IMR-90 (cell line): ENCODE measurements around the gene IQGAP2. TPM values are rescaled to one million over a fixed set of nuclear protein-coding genes. Genes with fewer than 3 reads are reported as not detected.

ENCODE experiments used
- ATAC-seq: fragments of 200-7000 bp; cut with Tn5 transposase; 2 replicates; pipeline ENCODE4 v1.9.1; 2020; ENCODE audit warnings: low read depth, mild to moderate bottlenecking, moderate library complexity
- BruUV-seq: library from RNA; stranded (reverse); fragments of 400-500 nt; replicated peaks from 2 replicates; lab custom pipeline; 2021; lab: Mats Ljungman, UMichigan
- CTCF ChIA-PET: fragments of 300-600 bp; formaldehyde crosslinking; extraction: SDS; loops from one replicate; lab custom pipeline; 2021; ENCODE audit warnings: antibody characterized with exemption; lab: Yijun Ruan, JAX
- POLR2A ChIA-PET: fragments of 300-600 bp; sonication (Branson Sonifier 250); formaldehyde crosslinking; loops from one replicate; lab custom pipeline; 2022; ENCODE audit warnings: antibody characterized with exemption; ENCODE audit not compliant: unreplicated experiment; lab: Charles Lee
- DNase-seq: peaks from one replicate; pipeline ENCODE4 v3.0.0; 2013
- H2AFZ ChIP-seq: replicated peaks from 2 replicates; pipeline ENCODE3; 2013; ENCODE audit warnings: low read length, mild to moderate bottlenecking; ENCODE audit not compliant: poor library complexity
- H2AK5ac ChIP-seq: 2 replicates; pipeline ENCODE4 v1.6.1; 2013; ENCODE audit warnings: low read depth, low read length, inconsistent platforms
- H2AK9ac ChIP-seq: replicated peaks from 2 replicates; pipeline ENCODE3; 2013; ENCODE audit warnings: mild to moderate bottlenecking, low read depth, low read length, moderate library complexity; ENCODE audit not compliant: poor library complexity
- H2BK120ac ChIP-seq: 2 replicates; pipeline ENCODE4 v1.6.1; 2013; ENCODE audit warnings: low read depth, low read length, inconsistent platforms
- H2BK15ac ChIP-seq: 3 replicates; pipeline ENCODE4 v1.6.1; 2013; ENCODE audit warnings: low read depth, low read length, inconsistent platforms
- H2BK20ac ChIP-seq: 2 replicates; pipeline ENCODE4 v1.6.1; 2013; ENCODE audit warnings: low read depth, mild to moderate bottlenecking, inconsistent platforms, low read length, moderate library complexity
- H2BK5ac ChIP-seq: 2 replicates; pipeline ENCODE4 v1.6.1; 2013; ENCODE audit warnings: mild to moderate bottlenecking, low read depth, low read length, inconsistent platforms; ENCODE audit not compliant: poor library complexity, severe bottlenecking
- H3K14ac ChIP-seq: replicated peaks from 2 replicates; pipeline ENCODE4 v1.6.1; 2013; ENCODE audit warnings: low read depth, low read length, inconsistent platforms
- H3K18ac ChIP-seq: 2 replicates; pipeline ENCODE4 v1.6.1; 2013; ENCODE audit warnings: low read depth, low read length, control low read depth
- H3K23ac ChIP-seq: 2 replicates; pipeline ENCODE4 v1.6.1; 2013; ENCODE audit warnings: low read depth, low read length, inconsistent platforms
- H3K27ac ChIP-seq: 2 replicates; pipeline ENCODE4 v1.5.1; 2013; ENCODE audit warnings: mild to moderate bottlenecking, control low read depth, low read length; ENCODE audit not compliant: insufficient read depth
- H3K27me3 ChIP-seq: 2 replicates; pipeline ENCODE4 v1.6.1; 2013; ENCODE audit warnings: low read length; ENCODE audit not compliant: control insufficient read depth, insufficient read depth
- H3K36me3 ChIP-seq: 2 replicates; pipeline ENCODE4 v1.6.1; 2013; ENCODE audit warnings: low read length, mixed read lengths; ENCODE audit not compliant: control insufficient read depth, insufficient read depth
- H3K4ac ChIP-seq: 2 replicates; pipeline ENCODE4 v1.6.1; 2013; ENCODE audit warnings: low read depth, low read length, inconsistent platforms
- H3K4me1 ChIP-seq: 2 replicates; pipeline ENCODE4 v1.6.1; 2013; ENCODE audit warnings: low read length, mixed read lengths; ENCODE audit not compliant: control insufficient read depth, insufficient read depth
- H3K4me2 ChIP-seq: 2 replicates; pipeline ENCODE4 v1.6.1; 2013; ENCODE audit warnings: low read depth, mild to moderate bottlenecking, control low read depth, low read length, moderate library complexity
- H3K4me3 ChIP-seq: 2 replicates; pipeline ENCODE4 v1.5.1; 2013; ENCODE audit warnings: low read depth, mild to moderate bottlenecking, control low read depth, low read length, moderate library complexity; ENCODE audit not compliant: insufficient read depth
- H3K56ac ChIP-seq: 2 replicates; pipeline ENCODE4 v1.6.1; 2013; ENCODE audit warnings: low read length, inconsistent platforms; ENCODE audit not compliant: insufficient read depth; ENCODE audit errors: extremely low read depth
- H3K79me1 ChIP-seq, 2 experiments: 2 replicates each; pipeline ENCODE4 v1.6.1; 2013; ENCODE audit warnings: low read length in 2 of 2, inconsistent platforms in 1 of 2, low read depth in 1 of 2
- H3K9ac ChIP-seq: 2 replicates; pipeline ENCODE4 v1.6.1; 2013; ENCODE audit warnings: low read depth, low read length, control low read depth
- H3K9me1 ChIP-seq: 2 replicates; pipeline ENCODE4 v1.6.1; 2013; ENCODE audit warnings: low read length, inconsistent platforms; ENCODE audit not compliant: insufficient read depth
- H3K9me3 ChIP-seq: 2 replicates; pipeline ENCODE4 v1.6.1; 2013; ENCODE audit warnings: low read length; ENCODE audit not compliant: control insufficient read depth, insufficient read depth
- H4K20me1 ChIP-seq: 2 replicates; pipeline ENCODE4 v1.6.1; 2013; ENCODE audit warnings: low read length, inconsistent platforms; ENCODE audit not compliant: insufficient read depth
- H4K5ac ChIP-seq: 2 replicates; pipeline ENCODE4 v1.6.1; 2013; ENCODE audit warnings: mild to moderate bottlenecking, low read depth, low read length, control low read depth
- H4K8ac ChIP-seq, 2 experiments: 2 replicates each; pipeline ENCODE4 v1.6.1; 2013; ENCODE audit warnings: low read depth in 2 of 2, low read length in 2 of 2, control low read depth in 1 of 2, inconsistent platforms in 1 of 2
- H4K91ac ChIP-seq: 2 replicates; pipeline ENCODE4 v1.6.1; 2013; ENCODE audit warnings: low read depth, low read length, inconsistent platforms; ENCODE audit not compliant: insufficient read depth
- ELK1 ChIP-seq: fragments of 150-350 bp; IDR thresholded peaks from 2 replicates; pipeline ENCODE4 v1.6.1; 2016; ENCODE audit warnings: low read depth, mild to moderate bottlenecking, low read length, moderate library complexity, borderline replicate concordance
- WGBS, 2 experiments: methylation state at CpG; one replicate each; pipeline versions ENCODE4 v1.1.5 to v1.1.7; 2013; ENCODE audit warnings: missing lambda C conversion rate in 2 of 2; ENCODE audit not compliant: insufficient read length in 1 of 2; ENCODE audit errors: extremely low coverage in 2 of 2; 5-methylcytosine and 5-hydroxymethylcytosine counted together
- dilution Hi-C: fragments of 300-500 bp; cut with HindIII; formaldehyde crosslinking; loops from one replicate; pipeline ENCODE4 v1.14.3; 2018; ENCODE audit warnings: low sequenced_read_pairs; ENCODE audit not compliant: unreplicated experiment
- in situ Hi-C: fragments of 300-500 bp; cut with MboI; formaldehyde crosslinking; loops from 3 replicates; pipeline ENCODE4 v1.14.3; 2019; ENCODE audit warnings: low sequenced_read_pairs, inconsistent platforms, mixed read lengths
- intact Hi-C: fragments of 100-400 bp; cut with micrococcal nuclease; formaldehyde crosslinking; loops from 2 replicates; pipeline ENCODE4 v1.10.0; 2022
- polyA plus RNA-seq, 3 experiments: library from polyadenylated mRNA; depleted of rRNA; stranded (reverse); fragments of >200 nt; gene quantifications; 2 replicates each; pipeline ENCODE4 v1.2.3, GENCODE V29; 2012; ENCODE audit warnings: low replicate concordance in 1 of 3
- total RNA-seq: library from RNA; depleted of rRNA; stranded (reverse); fragments of >200 nt; gene quantifications from 2 replicates; pipeline ENCODE4 v1.2.3, GENCODE V29; 2012

Gene IQGAP2
- total and polyA plus RNA-seq, 2 of the 4 experiments (the other 2 are of a cell fraction): 0.21 to 0.36 TPM

- no peak for ATAC-seq
- ChIA-PET POLR2A (no interaction called here), CTCF (no interaction called here)
- no peak overlapping the region for H3K18ac ChIP-seq
- H3K36me3 ChIP-seq: no peaks in the 10 kb centered on the region
- H4K91ac ChIP-seq: no peak overlapping the region
- no peak overlapping the region for H2AK9ac ChIP-seq
- no peak overlapping the region for H4K8ac ChIP-seq
- no peak overlapping the region for H2BK15ac ChIP-seq
- no peaks in the 10 kb centered on the region for H3K4me1 ChIP-seq
- in situ Hi-C loops: no loop called here
- H3K79me1 ChIP-seq: no peaks in the 10 kb centered on the region
- H3K4me3 ChIP-seq: no peak overlapping the region
- dilution Hi-C loops: no loop called here
- no peak for TF ChIP-seq ELK1
- H2AK5ac ChIP-seq: no peak overlapping the region
- no peak for DNase-seq
- intact Hi-C loops: no loop called here
- H3K14ac ChIP-seq: no peak overlapping the region
- H2BK5ac ChIP-seq: no peak overlapping the region
- no peak overlapping the region for H3K4me2 ChIP-seq
- no peak overlapping the region for H3K27ac ChIP-seq
- H3K9ac ChIP-seq: no peak overlapping the region
- WGBS, 2 experiments: 83% methylated on average over 1 of the region's 6 CpGs; no CpG with 5 or more reads in 1 of the 2 experiments
- no peak overlapping the region for H2AFZ ChIP-seq
- no peak overlapping the region for H2BK120ac ChIP-seq
- H2BK20ac ChIP-seq: no peak overlapping the region
- 0 out of 2 replicates have a peak, but pooled peaks cover 2% of the 10 kb centered on the region for H3K27me3 ChIP-seq
- no peak overlapping the region; the same call in 1 of the 2 replicates for H3K23ac ChIP-seq
- BruUV-seq: no TSS peak
- no peaks in the 10 kb centered on the region for H3K9me3 ChIP-seq
- no peak overlapping the region for H4K5ac ChIP-seq
- H4K20me1 ChIP-seq: no peaks in the 10 kb centered on the region
- H3K56ac ChIP-seq: no peak overlapping the region
- H3K9me1 ChIP-seq: no peaks in the 10 kb centered on the region
- H3K4ac ChIP-seq: no peak overlapping the region
Observed at GRCh38 chr5:76441890-76442673, 39.0 kb downstream of the IQGAP2 start.
